GM13976 (cell line): Measurements from ENCODE around the gene DDX25.

ENCODE experiments used
- DNase-seq: peaks from one replicate; pipeline ENCODE4 v3.0.0; 2012; ENCODE audit warnings: low spot score
- CTCF ChIP-seq: IDR thresholded peaks from 2 replicates; pipeline ENCODE4 v1.5.1; 2012; ENCODE audit warnings: borderline replicate concordance, mild to moderate bottlenecking; ENCODE audit not compliant: insufficient read depth; ENCODE audit errors: extremely low read depth, missing control alignments, control extremely low read depth
- in situ Hi-C: fragments of 300-500 bp; cut with MboI; formaldehyde crosslinking; loops from one replicate; pipeline ENCODE4 v1.12.0; 2022; ENCODE audit warnings: low sequenced_read_pairs, mixed read lengths, inconsistent platforms; ENCODE audit not compliant: unreplicated experiment

The DDX25 gene

GRCh38 chr11:125978181-125978716 is 73.9 kb downstream of the DDX25 start:
- TF ChIP-seq CTCF = no peak
- no peak for DNase-seq
- in situ Hi-C loops = no loop called here
